Mesenchymal stem cell (in vitro differentiated cells and primary cell): ENCODE measurements around the gene ARHGEF16.

Source experiments
- DNase-seq: peaks from one replicate; pipeline ENCODE4 v3.0.0-alpha.2; 2013
- H2AFZ ChIP-seq: one replicate; pipeline ENCODE4 v1.6.1; 2013; ENCODE audit warnings: low read depth, mild to moderate bottlenecking, control low read depth, inconsistent platforms, low read length, moderate library complexity
- H2AK5ac ChIP-seq: 2 replicates; pipeline ENCODE4 v1.6.1; 2013; ENCODE audit warnings: low read length, moderate library complexity, mild to moderate bottlenecking, inconsistent platforms; ENCODE audit not compliant: severe bottlenecking
- H2BK120ac ChIP-seq: one replicate; pipeline ENCODE4 v1.6.1; 2013; ENCODE audit warnings: low read depth, mild to moderate bottlenecking, inconsistent platforms, low read length, moderate library complexity
- H2BK12ac ChIP-seq, 2 experiments: one replicate each; pipeline ENCODE4 v1.6.1; 2013; ENCODE audit warnings: inconsistent platforms in 2 of 2, low read length in 2 of 2, mild to moderate bottlenecking in 2 of 2, moderate library complexity in 2 of 2, control low read depth in 1 of 2
- H2BK15ac ChIP-seq: one replicate; pipeline ENCODE4 v1.6.1; 2013; ENCODE audit warnings: mild to moderate bottlenecking, low read depth, inconsistent platforms; ENCODE audit not compliant: poor library complexity, severe bottlenecking
- H2BK5ac ChIP-seq: 2 replicates; pipeline ENCODE4 v1.6.1; 2013; ENCODE audit warnings: low read depth, mild to moderate bottlenecking, low read length, control low read depth, inconsistent platforms; ENCODE audit not compliant: poor library complexity, severe bottlenecking
- H3K14ac ChIP-seq, 2 experiments: one replicate each; pipeline ENCODE4 v1.6.1; 2013; ENCODE audit warnings: inconsistent platforms in 2 of 2, low read length in 2 of 2, control low read depth in 1 of 2, mild to moderate bottlenecking in 1 of 2, moderate library complexity in 1 of 2
- H3K18ac ChIP-seq, 2 experiments: one replicate each; pipeline ENCODE4 v1.6.1; 2013; ENCODE audit warnings: inconsistent platforms in 2 of 2, low read length in 2 of 2, control low read depth in 1 of 2, low read depth in 1 of 2, mild to moderate bottlenecking in 1 of 2
- H3K23ac ChIP-seq, 2 experiments: one replicate each; pipeline ENCODE4 v1.6.1; 2013; ENCODE audit warnings: inconsistent platforms in 2 of 2, low read length in 2 of 2, mild to moderate bottlenecking in 2 of 2, moderate library complexity in 2 of 2, control low read depth in 1 of 2
- H3K27ac ChIP-seq: 2 replicates; pipeline ENCODE4 v1.5.1; 2013; ENCODE audit warnings: mild to moderate bottlenecking, moderate library complexity, low read length, control low read depth, inconsistent platforms; ENCODE audit not compliant: poor library complexity, severe bottlenecking
- H3K27me3 ChIP-seq, 2 experiments: 2 replicates each; pipeline versions ENCODE4 v1.6.1 to v1.7.0; 2013; ENCODE audit warnings: low read length in 2 of 2, mild to moderate bottlenecking in 2 of 2, moderate library complexity in 2 of 2, control low read depth in 1 of 2, inconsistent platforms in 1 of 2; ENCODE audit not compliant: control insufficient read depth in 1 of 2, insufficient read depth in 1 of 2
- H3K36me3 ChIP-seq, 2 experiments: 2 replicates each; pipeline versions ENCODE4 v1.6.1 to v1.7.0; 2013; ENCODE audit warnings: low read length in 2 of 2, control low read depth in 1 of 2, inconsistent platforms in 1 of 2, low read depth in 1 of 2, mild to moderate bottlenecking in 1 of 2; ENCODE audit not compliant: insufficient read depth in 2 of 2, control insufficient read depth in 1 of 2
- H3K4ac ChIP-seq, 2 experiments: one replicate each; pipeline ENCODE4 v1.6.1; 2013; ENCODE audit warnings: inconsistent platforms in 2 of 2, low read length in 2 of 2, mild to moderate bottlenecking in 2 of 2, moderate library complexity in 2 of 2, control low read depth in 1 of 2, low read depth in 1 of 2
- H3K4me1 ChIP-seq: 2 replicates; pipeline ENCODE4 v1.6.1; 2013; ENCODE audit warnings: low read depth, low read length, control low read depth; ENCODE audit not compliant: control insufficient read depth, insufficient read depth
- H3K4me2 ChIP-seq: 2 replicates; pipeline ENCODE4 v1.6.1; 2013; ENCODE audit warnings: low read length, mild to moderate bottlenecking, inconsistent platforms; ENCODE audit not compliant: poor library complexity, severe bottlenecking
- H3K4me3 ChIP-seq, 2 experiments: 2 replicates each; pipeline versions ENCODE4 v1.5.1 to v1.7.0; 2013; ENCODE audit warnings: low read length in 2 of 2, mild to moderate bottlenecking in 2 of 2, control low read depth in 1 of 2, low read depth in 1 of 2; ENCODE audit not compliant: insufficient read depth in 1 of 2
- H3K79me1 ChIP-seq: replicated peaks from 2 replicates; pipeline ENCODE4 v1.6.1; 2013; ENCODE audit warnings: mild to moderate bottlenecking, control low read depth, low read length, inconsistent platforms; ENCODE audit not compliant: poor library complexity, severe bottlenecking
- H3K9ac ChIP-seq: 2 replicates; pipeline ENCODE4 v1.7.0; 2013; ENCODE audit warnings: mild to moderate bottlenecking, low read length, moderate library complexity
- H3K9me3 ChIP-seq: 2 replicates; pipeline ENCODE4 v1.7.0; 2013; ENCODE audit warnings: mild to moderate bottlenecking, low read length; ENCODE audit not compliant: control insufficient read depth
- H4K8ac ChIP-seq: one replicate; pipeline ENCODE4 v1.6.1; 2013; ENCODE audit warnings: inconsistent platforms, mild to moderate bottlenecking, low read length, moderate library complexity
- H4K91ac ChIP-seq: one replicate; pipeline ENCODE4 v1.6.1; 2013; ENCODE audit warnings: mild to moderate bottlenecking, low read length, inconsistent platforms
- WGBS: methylation state at CpG from one replicate; pipeline ENCODE4 v1.1.7; 2013; ENCODE audit warnings: mixed read lengths; 5-methylcytosine and 5-hydroxymethylcytosine counted together

Gene ARHGEF16

DNA sequence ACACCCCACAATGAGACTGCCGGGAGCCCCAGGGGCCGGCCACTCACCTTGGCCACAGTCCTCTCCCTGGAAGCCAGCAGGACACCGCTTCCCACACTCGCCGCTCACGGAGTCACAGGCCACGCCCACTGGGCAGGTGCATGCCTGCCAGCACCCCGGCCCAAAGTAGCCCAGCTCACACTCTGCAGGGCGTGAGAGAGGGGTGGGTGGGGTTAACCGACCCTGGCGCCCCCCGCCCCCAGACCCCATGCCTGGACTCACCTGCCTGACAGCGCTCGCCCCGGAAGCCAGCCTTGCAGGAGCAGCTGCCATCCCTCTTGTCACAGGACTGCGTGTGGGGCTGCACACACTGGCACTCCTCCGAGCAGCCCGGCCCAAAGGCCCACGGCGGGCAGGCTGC lies 50.7 kb downstream of the ARHGEF16 start:
- DNase-seq: no peak
- H2AK5ac ChIP-seq: no peak overlapping the region
- WGBS: 89% methylated on average over 20 of the region's 20 CpGs

DNA sequence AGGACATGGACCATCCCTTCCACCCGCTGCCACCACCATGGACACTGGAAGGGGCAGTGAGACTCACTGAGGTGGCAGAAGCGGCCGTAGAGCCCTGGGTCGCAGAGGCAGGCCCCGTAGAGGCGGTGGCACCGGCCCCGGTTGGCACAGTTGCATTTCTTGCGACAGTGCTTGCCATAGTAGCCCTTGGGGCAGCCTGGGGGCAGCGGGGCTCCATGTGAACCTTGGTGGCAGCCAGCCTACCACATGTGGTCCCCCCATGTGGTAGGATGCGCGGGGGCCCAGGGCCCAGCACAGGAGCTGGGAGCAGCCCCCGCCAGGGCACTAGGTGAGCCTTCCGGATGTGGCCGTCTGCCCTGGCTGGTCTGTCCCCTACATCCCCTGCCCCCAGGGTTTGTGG lies 51.6 kb downstream of the ARHGEF16 start:
- Histone ChIP-seq H3K18ac (no peak overlapping the region), H3K36me3 (peaks cover 0 to 3% of the 10 kb centered on the region in 2 experiments), H2AK5ac (no peak overlapping the region), H2BK120ac (no peak overlapping the region), H3K14ac (no peak overlapping the region), H3K27me3 (peaks cover 0 to 29% of the 10 kb centered on the region in 2 experiments), H3K9ac (no peak overlapping the region), H2AFZ (no peak overlapping the region), H4K8ac (no peak overlapping the region), H3K27ac (no peak overlapping the region), H3K79me1 (no peaks in the 10 kb centered on the region), H3K4me3 (no peak overlapping the region), H3K4me1 (peaks cover 22% of the 10 kb centered on the region), H2BK12ac (no peak overlapping the region), H2BK15ac (no peak overlapping the region), H3K23ac (no peak overlapping the region), H2BK5ac (no peak overlapping the region), H3K9me3 (no peaks in the 10 kb centered on the region), H3K4ac (no peak overlapping the region), H4K91ac (no peak overlapping the region), H3K4me2 (no peak overlapping the region)
- no peak for DNase-seq
- WGBS: 92% methylated on average over 15 of the region's 15 CpGs

More for the DNA sequence above, 50.7 kb downstream of the ARHGEF16 start:
- no peak overlapping the region for H4K91ac ChIP-seq
- H2AFZ ChIP-seq: no peak overlapping the region
- H2BK5ac ChIP-seq: no peak overlapping the region
- H3K27ac ChIP-seq: no peak overlapping the region
- H3K4me2 ChIP-seq: no peak overlapping the region
- H3K4me1 ChIP-seq: peaks cover 23% of the 10 kb centered on the region
- H3K23ac ChIP-seq: no peak overlapping the region
- no peak overlapping the region for H2BK120ac ChIP-seq
- no peaks in the 10 kb centered on the region for H3K79me1 ChIP-seq
- H2BK15ac ChIP-seq: no peak overlapping the region
- no peak overlapping the region for H3K4ac ChIP-seq
- H3K9ac ChIP-seq: peak overlapping the region; percentile 85
- H2BK12ac ChIP-seq: no peak overlapping the region
- peaks cover 0 to 4% of the 10 kb centered on the region in 2 experiments for H3K36me3 ChIP-seq
- peak overlapping the region in 1 of 2 experiments; percentile 50 for H3K4me3 ChIP-seq
- H4K8ac ChIP-seq: no peak overlapping the region
- no peak overlapping the region for H3K18ac ChIP-seq
- H3K9me3 ChIP-seq: no peaks in the 10 kb centered on the region
- H3K27me3 ChIP-seq: peaks cover 0 to 29% of the 10 kb centered on the region in 2 experiments
- H3K14ac ChIP-seq: no peak overlapping the region

DNA sequence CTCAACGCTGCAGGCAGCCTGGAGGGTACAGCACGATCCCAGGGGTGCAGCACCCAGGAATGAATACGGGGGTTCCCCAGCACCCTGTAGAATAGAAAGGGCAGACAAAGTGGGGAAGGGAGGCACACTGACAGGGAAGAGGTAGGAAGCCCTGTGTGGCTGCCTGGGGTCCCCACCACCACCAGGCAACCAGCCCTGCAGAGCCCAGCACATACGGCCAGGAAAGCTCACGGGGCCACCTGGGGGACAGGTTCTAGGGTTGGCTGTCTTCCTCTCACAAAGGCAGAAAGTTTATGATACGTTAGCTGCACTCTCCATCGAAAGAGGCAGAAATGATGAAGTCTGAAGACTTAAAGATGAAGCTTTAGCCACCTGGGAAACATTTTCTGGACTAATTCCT lies 52.5 kb downstream of the ARHGEF16 start:
- H3K4me3 ChIP-seq: no peak overlapping the region
- H3K18ac ChIP-seq: no peak overlapping the region
- H3K4ac ChIP-seq: no peak overlapping the region
- H3K4me2 ChIP-seq: no peak overlapping the region
- no peaks in the 10 kb centered on the region for H3K79me1 ChIP-seq
- peaks cover 0 to 29% of the 10 kb centered on the region in 2 experiments for H3K27me3 ChIP-seq
- H4K91ac ChIP-seq: no peak overlapping the region
- H2BK5ac ChIP-seq: no peak overlapping the region
- no peak overlapping the region for H2BK12ac ChIP-seq
- no peak overlapping the region for H2BK120ac ChIP-seq
- no peak overlapping the region for H3K9ac ChIP-seq
- no peak overlapping the region for H2AK5ac ChIP-seq
- DNase-seq: no peak
- H3K27ac ChIP-seq: no peak overlapping the region
- no peak overlapping the region for H2AFZ ChIP-seq
- peaks cover 0 to 3% of the 10 kb centered on the region in 2 experiments for H3K36me3 ChIP-seq
- no peaks in the 10 kb centered on the region for H3K9me3 ChIP-seq
- no peak overlapping the region for H2BK15ac ChIP-seq
- no peak overlapping the region for H3K14ac ChIP-seq
- H3K4me1 ChIP-seq: peaks cover 21% of the 10 kb centered on the region
- no peak overlapping the region for H4K8ac ChIP-seq
- WGBS: 73% methylated on average over 7 of the region's 7 CpGs
- H3K23ac ChIP-seq: no peak overlapping the region

DNA sequence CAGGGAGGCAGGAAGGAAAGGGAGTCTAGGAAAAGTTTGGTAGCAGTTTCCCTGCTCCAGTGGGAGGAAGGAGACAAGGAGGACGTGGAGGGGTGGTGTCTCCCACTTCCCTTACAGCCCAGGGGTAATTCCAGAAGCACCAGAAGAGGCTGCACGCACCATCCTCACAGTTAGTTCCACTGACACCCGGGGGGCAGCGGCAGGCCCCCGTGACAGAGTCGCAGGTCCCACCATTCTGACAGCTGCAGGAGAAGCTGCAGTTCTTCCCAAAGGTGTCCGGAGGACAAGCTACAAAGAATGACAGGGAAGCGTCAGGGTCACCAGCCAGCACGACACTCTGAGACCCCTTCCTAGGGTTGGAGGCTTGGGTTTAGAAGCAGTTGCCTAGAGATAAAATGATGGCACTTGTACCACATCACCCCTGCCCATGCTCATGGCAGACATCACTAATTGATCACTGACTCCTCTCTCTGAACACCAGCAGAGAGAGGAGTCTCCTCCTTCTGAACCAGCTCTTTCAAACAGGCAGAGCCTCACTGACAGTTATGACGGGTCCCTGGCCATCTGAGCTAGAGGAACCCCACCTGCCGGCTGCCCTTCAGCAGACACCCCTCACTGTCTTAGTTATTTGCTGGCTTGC lies 53.3 kb downstream of the ARHGEF16 start:
- peaks cover 0 to 29% of the 10 kb centered on the region in 2 experiments for H3K27me3 ChIP-seq
- H3K36me3 ChIP-seq: peaks cover 0 to 3% of the 10 kb centered on the region in 2 experiments
- no peak overlapping the region for H2AK5ac ChIP-seq
- no peak overlapping the region for H2BK120ac ChIP-seq
- H3K9ac ChIP-seq: no peak overlapping the region
- WGBS: 76% methylated on average over 11 of the region's 11 CpGs
- no peak overlapping the region for H3K4ac ChIP-seq
- H3K79me1 ChIP-seq: no peaks in the 10 kb centered on the region
- H4K91ac ChIP-seq: no peak overlapping the region
- H2AFZ ChIP-seq: no peak overlapping the region
- no peak overlapping the region for H3K18ac ChIP-seq
- no peak overlapping the region for H2BK12ac ChIP-seq
- H3K27ac ChIP-seq: no peak overlapping the region
- DNase-seq: no peak
- H3K9me3 ChIP-seq: no peaks in the 10 kb centered on the region
- no peak overlapping the region for H2BK5ac ChIP-seq
- H3K4me2 ChIP-seq: no peak overlapping the region
- no peak overlapping the region for H3K23ac ChIP-seq
- no peak overlapping the region for H3K14ac ChIP-seq
- peaks cover 19% of the 10 kb centered on the region for H3K4me1 ChIP-seq
- no peak overlapping the region for H4K8ac ChIP-seq
- no peak overlapping the region for H3K4me3 ChIP-seq
- H2BK15ac ChIP-seq: no peak overlapping the region
